GM12874 (cell line): ENCODE results near the gene CEMIP.

Experiments
- TF ChIP-seq, protein P1 (sequence below): IDR thresholded peaks from 2 replicates; pipeline ENCODE4 v1.5.1; 2011; ENCODE audit warnings: low read depth, mild to moderate bottlenecking, control low read depth, low read length, moderate library complexity; ENCODE audit not compliant: insufficient read depth

Gene CEMIP

DNA sequence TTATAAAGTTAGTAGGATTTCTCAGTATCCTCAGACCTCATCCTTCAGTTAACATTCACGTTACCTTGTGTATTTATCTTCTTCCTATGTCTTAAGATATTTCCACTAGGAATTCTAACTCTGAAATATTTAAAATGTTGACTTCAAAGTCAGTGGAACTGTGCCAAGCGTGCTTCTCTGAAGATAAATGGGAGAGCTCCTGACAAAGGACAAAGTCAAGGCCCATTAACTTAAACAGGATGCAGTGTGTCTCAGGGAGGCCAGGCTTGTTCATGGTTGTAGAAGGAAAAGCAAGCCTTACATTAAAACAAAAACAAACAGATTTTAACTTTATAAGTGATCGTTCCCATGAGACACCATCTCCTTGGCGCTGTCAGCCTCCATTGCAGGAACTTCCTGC lies 42.6 kb upstream of the CEMIP start:
- TF ChIP-seq, protein P1, sequence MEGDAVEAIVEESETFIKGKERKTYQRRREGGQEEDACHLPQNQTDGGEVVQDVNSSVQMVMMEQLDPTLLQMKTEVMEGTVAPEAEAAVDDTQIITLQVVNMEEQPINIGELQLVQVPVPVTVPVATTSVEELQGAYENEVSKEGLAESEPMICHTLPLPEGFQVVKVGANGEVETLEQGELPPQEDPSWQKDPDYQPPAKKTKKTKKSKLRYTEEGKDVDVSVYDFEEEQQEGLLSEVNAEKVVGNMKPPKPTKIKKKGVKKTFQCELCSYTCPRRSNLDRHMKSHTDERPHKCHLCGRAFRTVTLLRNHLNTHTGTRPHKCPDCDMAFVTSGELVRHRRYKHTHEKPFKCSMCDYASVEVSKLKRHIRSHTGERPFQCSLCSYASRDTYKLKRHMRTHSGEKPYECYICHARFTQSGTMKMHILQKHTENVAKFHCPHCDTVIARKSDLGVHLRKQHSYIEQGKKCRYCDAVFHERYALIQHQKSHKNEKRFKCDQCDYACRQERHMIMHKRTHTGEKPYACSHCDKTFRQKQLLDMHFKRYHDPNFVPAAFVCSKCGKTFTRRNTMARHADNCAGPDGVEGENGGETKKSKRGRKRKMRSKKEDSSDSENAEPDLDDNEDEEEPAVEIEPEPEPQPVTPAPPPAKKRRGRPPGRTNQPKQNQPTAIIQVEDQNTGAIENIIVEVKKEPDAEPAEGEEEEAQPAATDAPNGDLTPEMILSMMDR = no peak

- TF ChIP-seq, protein P1 = no peak
Observed at GRCh38 chr15:80739919-80740318, 39.3 kb upstream of the CEMIP start.

GRCh38 chr15:80742081-80742480 lies 37.1 kb upstream of the CEMIP start:
- TF ChIP-seq, protein P1 = no peak

- TF ChIP-seq, protein P1 = no peak
Observed at GRCh38 chr15:80743189-80743833, 35.9 kb upstream of the CEMIP start.

- TF ChIP-seq, protein P1 = no peak
Observed at GRCh38 chr15:80744415-80744814, 34.8 kb upstream of the CEMIP start.

DNA sequence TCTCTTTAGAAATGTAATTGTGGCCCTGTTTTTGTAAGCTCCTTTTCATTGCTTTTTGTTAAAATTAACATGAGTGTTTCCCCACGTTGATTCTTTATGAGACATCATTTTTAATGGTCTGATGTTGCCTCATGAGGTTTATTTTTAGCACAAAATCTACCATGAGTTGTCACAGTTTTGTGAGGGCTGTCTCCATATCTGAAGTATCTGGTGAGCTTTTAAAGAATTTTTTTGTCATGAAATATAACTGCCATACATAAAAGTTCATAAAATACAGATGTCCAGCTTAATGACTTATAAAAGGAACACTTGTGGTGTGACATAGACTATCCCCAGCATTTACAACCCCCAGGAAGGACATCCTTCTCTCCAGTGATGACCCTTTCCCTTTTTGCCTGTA lies 34.3 kb upstream of the CEMIP start:
- TF ChIP-seq, protein P1 = no peak

- TF ChIP-seq, protein P1 = no peak
Observed at GRCh38 chr15:80745888-80746287, 33.3 kb upstream of the CEMIP start.
